PC-3 (cell line): ENCODE data around the gene RABL6. TPM values are rescaled to one million over a fixed set of nuclear protein-coding genes. Genes with fewer than 3 reads are reported as not detected.

Experiments used
- ATAC-seq: fragments of 200-7000 bp; cut with Tn5 transposase; 2 replicates; pipeline ENCODE4 v1.9.1; 2020; ENCODE audit warnings: mild to moderate bottlenecking, moderate library complexity
- BruUV-seq: library from RNA; stranded (reverse); fragments of 400-500 nt; replicated peaks from 2 replicates; lab custom pipeline; 2021; lab: Mats Ljungman, UMichigan
- CTCF ChIA-PET: fragments of 300-600 bp; sonication (Branson Sonifier 250); formaldehyde crosslinking; loops from one replicate; lab custom pipeline; 2022; ENCODE audit warnings: antibody characterized with exemption; lab: Charles Lee
- POLR2A ChIA-PET: fragments of 300-600 bp; sonication (Branson Sonifier 250); formaldehyde crosslinking; loops from one replicate; lab custom pipeline; 2022; ENCODE audit warnings: antibody characterized with exemption; ENCODE audit not compliant: unreplicated experiment; lab: Charles Lee
- DNase-seq: peaks from one replicate; pipeline ENCODE4 v3.0.0-alpha.2; 2015
- H2AFZ ChIP-seq: fragments of 300-600 bp; sonication (generic); 2 replicates; pipeline ENCODE4 v1.6.0; 2016; ENCODE audit warnings: antibody characterized with exemption, low read length
- H3F3A ChIP-seq: fragments of 300-600 bp; sonication (generic); one replicate; pipeline ENCODE4 v1.6.0; 2017; ENCODE audit warnings: antibody characterized with exemption, low read length, control low read depth, mild to moderate bottlenecking; ENCODE audit not compliant: unreplicated experiment
- H3K27ac ChIP-seq: fragments of 300-600 bp; sonication (generic); 2 replicates; pipeline ENCODE4 v1.5.1; 2016; ENCODE audit warnings: mild to moderate bottlenecking, low read length
- H3K27me3 ChIP-seq: fragments of 300-600 bp; sonication (generic); 2 replicates; pipeline ENCODE4 v1.6.1; 2016; ENCODE audit warnings: low read length, mixed read lengths
- H3K36me3 ChIP-seq: fragments of 300-600 bp; sonication (generic); 2 replicates; pipeline ENCODE4 v1.6.1; 2016; ENCODE audit warnings: low read depth, mixed run types, low read length, mixed read lengths
- H3K4me1 ChIP-seq: fragments of 300-600 bp; sonication (generic); 2 replicates; pipeline ENCODE4 v1.5.1; 2016; ENCODE audit warnings: low read length; ENCODE audit not compliant: insufficient read depth
- H3K4me2 ChIP-seq: fragments of 300-600 bp; sonication (generic); 2 replicates; pipeline ENCODE4 v1.6.0; 2016; ENCODE audit warnings: low read length
- H3K4me3 ChIP-seq: fragments of 300-600 bp; sonication (generic); 2 replicates; pipeline ENCODE4 v1.5.1; 2016; ENCODE audit warnings: mild to moderate bottlenecking, low read length, mixed read lengths
- H3K79me2 ChIP-seq: fragments of 300-600 bp; sonication (generic); 2 replicates; pipeline ENCODE4 v1.6.1; 2017; ENCODE audit warnings: low read length, mixed read lengths
- H3K9ac ChIP-seq: fragments of 300-600 bp; sonication (generic); 2 replicates; pipeline ENCODE4 v1.6.0; 2016; ENCODE audit warnings: mild to moderate bottlenecking, low read length
- H3K9me2 ChIP-seq: fragments of 300-600 bp; sonication (generic); replicated peaks from 2 replicates; pipeline ENCODE4 v1.6.1; 2016; ENCODE audit warnings: mixed run types, low read length, mixed read lengths
- H3K9me3 ChIP-seq: fragments of 300-600 bp; sonication (generic); 2 replicates; pipeline ENCODE4 v1.6.1; 2016; ENCODE audit warnings: low read length, mixed read lengths
- H4K20me1 ChIP-seq: fragments of 300-600 bp; sonication (generic); 2 replicates; pipeline ENCODE4 v1.6.1; 2016; ENCODE audit warnings: low read length, mixed read lengths
- EZH2 ChIP-seq: fragments of 300-600 bp; sonication (generic); IDR thresholded peaks from one replicate; pipeline ENCODE4 v1.6.1; 2017; ENCODE audit warnings: antibody characterized with exemption, mild to moderate bottlenecking, low read length; ENCODE audit not compliant: unreplicated experiment
- EZH2phosphoT487 ChIP-seq: fragments of 300-600 bp; sonication (generic); IDR thresholded peaks from 2 replicates; pipeline ENCODE4 v1.6.1; 2018; ENCODE audit warnings: mild to moderate bottlenecking, antibody characterized with exemption, low read length, borderline replicate concordance
- intact Hi-C: fragments of 100-400 bp; cut with micrococcal nuclease; formaldehyde crosslinking; loops from 2 replicates; pipeline ENCODE4 v1.9.0; 2023
- total RNA-seq: library from RNA; depleted of rRNA; stranded (reverse); fragments of >200 nt; gene quantifications from 2 replicates; pipeline ENCODE4 v1.2.3, GENCODE V29; 2014
- TF ChIP-seq, protein P1 (sequence below): fragments of 300-600 bp; sonication (generic); conservative IDR thresholded peaks from 2 replicates; pipeline ENCODE4 v1.5.1; 2017; ENCODE audit warnings: antibody characterized with exemption, low read depth, mild to moderate bottlenecking, low read length

Gene RABL6
- total RNA-seq, 1 experiment from 2014 or later: 84.3 TPM

DNA sequence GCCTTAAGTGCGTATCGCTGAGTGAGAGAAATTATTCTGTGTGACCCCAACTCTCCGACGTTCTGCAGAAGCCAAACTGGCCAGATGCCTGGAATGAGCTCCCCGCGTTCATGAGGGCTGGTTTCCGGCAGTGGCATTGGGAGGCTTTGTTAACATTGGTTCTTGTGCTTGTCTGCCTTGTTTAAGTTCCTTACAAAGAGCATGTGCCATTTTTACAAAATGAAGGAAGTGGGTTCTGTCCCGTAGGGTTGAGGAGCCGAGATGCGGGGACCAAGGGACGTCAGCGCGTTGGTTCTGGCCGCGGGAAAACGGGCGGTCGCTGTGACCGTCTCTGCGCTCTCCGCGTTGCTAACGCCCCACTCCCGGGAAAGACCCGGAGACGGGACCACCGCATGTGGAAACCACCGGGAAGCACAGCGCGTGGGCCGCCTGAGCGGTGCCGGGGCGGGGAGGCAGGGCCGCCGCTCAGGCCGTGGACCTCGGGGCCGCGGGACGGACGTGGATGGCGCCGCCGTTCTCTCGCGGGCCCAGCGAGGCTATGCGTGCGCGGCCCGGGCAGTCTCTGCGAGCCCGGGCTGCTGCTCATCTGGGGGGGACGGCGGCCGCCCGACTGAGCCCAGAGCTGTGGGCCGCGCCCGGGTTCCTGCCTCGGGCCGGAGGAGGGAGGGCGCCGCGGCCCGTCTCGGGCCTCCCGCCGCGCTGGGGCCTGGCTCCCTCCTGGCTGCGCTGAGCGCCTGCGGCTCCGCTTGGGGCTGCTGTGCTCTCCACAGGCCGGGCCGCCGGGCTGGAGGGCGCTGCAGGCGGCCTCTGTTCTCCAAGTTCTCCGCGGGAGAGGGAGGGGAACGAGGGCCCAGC lies 13.4 kb downstream of the RABL6 start:
- Histone ChIP-seq H3K9me3 (no peaks in the 10 kb centered on the region), H3K27ac (no peak overlapping the region), H3K27me3 (no peaks in the 10 kb centered on the region), H3K4me3 (no peak overlapping the region), H3K4me1 (no peaks in the 10 kb centered on the region), H3K79me2 (0 out of 2 replicates have a peak, but pooled peaks cover 8% of the 10 kb centered on the region), H3F3A (no peaks in the 10 kb centered on the region), H4K20me1 (no peaks in the 10 kb centered on the region), H3K4me2 (no peak overlapping the region), H3K36me3 (peaks cover 3% of the 10 kb centered on the region; the same call in 1 of the 2 replicates), H3K9ac (no peak overlapping the region), H3K9me2 (no peaks in the 10 kb centered on the region), H2AFZ (no peak overlapping the region)
- POLR2A ChIA-PET: no interaction called here
- no peak for ATAC-seq
- CTCF ChIA-PET: no interaction called here
- intact Hi-C loops: no loop called here
- TF ChIP-seq, protein P1, sequence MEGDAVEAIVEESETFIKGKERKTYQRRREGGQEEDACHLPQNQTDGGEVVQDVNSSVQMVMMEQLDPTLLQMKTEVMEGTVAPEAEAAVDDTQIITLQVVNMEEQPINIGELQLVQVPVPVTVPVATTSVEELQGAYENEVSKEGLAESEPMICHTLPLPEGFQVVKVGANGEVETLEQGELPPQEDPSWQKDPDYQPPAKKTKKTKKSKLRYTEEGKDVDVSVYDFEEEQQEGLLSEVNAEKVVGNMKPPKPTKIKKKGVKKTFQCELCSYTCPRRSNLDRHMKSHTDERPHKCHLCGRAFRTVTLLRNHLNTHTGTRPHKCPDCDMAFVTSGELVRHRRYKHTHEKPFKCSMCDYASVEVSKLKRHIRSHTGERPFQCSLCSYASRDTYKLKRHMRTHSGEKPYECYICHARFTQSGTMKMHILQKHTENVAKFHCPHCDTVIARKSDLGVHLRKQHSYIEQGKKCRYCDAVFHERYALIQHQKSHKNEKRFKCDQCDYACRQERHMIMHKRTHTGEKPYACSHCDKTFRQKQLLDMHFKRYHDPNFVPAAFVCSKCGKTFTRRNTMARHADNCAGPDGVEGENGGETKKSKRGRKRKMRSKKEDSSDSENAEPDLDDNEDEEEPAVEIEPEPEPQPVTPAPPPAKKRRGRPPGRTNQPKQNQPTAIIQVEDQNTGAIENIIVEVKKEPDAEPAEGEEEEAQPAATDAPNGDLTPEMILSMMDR: no peak
- TF ChIP-seq EZH2phosphoT487 (no peak), EZH2 (no peak)
- BruUV-seq: no TSS peak
- DNase-seq: no peak

DNA sequence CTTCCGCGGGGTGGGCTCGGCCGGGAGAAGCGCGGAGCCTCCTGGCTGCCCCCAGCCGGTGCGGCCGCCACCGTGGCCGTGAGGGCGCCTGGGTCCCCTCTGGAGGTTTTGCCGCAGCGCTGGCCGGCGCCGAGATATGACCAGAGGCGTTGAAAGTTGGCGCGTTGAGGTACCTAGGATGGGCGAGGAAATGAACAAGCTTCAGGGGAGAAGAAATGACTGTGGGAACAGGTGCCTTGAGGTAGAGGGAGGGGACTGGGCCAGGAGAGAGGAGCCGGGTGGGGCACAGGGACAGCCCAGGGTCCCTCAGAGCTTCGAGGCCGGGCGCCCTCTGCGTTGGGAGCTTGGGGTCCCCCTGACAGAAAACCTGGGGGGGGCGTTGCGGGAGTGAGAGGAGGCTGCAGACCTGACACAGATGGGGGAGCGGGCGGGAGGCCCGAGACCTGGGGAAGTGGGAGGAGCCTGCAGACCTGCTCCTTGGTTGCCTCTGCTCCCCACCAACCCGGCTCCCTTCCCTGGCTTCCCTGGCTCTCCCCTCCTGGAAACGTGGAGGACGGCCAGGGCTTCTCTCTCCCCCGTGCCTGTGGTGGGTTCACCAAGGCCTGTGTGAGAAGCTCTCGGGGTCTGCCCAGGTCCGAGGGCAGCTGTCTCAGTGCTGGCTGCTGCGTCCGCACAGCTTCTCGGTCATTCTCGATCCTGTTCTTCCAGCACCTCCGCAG lies 14.2 kb downstream of the RABL6 start:
- no peak overlapping the region for H3K4me2 ChIP-seq
- no TSS peak for BruUV-seq
- no peaks in the 10 kb centered on the region for H3F3A ChIP-seq
- POLR2A ChIA-PET: no interaction called here
- no peaks in the 10 kb centered on the region for H3K9me2 ChIP-seq
- H3K27me3 ChIP-seq: no peaks in the 10 kb centered on the region
- ATAC-seq (no peak), DNase-seq (no peak)
- peaks cover 3% of the 10 kb centered on the region; the same call in 1 of the 2 replicates for H3K36me3 ChIP-seq
- H3K9ac ChIP-seq: no peak overlapping the region
- H4K20me1 ChIP-seq: no peaks in the 10 kb centered on the region
- TF ChIP-seq EZH2: no peak
- TF ChIP-seq, protein P1: no peak
- TF ChIP-seq EZH2phosphoT487: no peak
- H3K27ac ChIP-seq: no peak overlapping the region
- no peak overlapping the region for H3K4me3 ChIP-seq
- 0 out of 2 replicates have a peak, but pooled peaks cover 5% of the 10 kb centered on the region for H3K79me2 ChIP-seq
- CTCF ChIA-PET: no interaction called here
- intact Hi-C loops: no loop called here
- H3K4me1 ChIP-seq: no peaks in the 10 kb centered on the region
- no peak overlapping the region for H2AFZ ChIP-seq
- no peaks in the 10 kb centered on the region for H3K9me3 ChIP-seq
